Heart left ventricle (tissue), 16 donors: ENCODE measurements around the gene ASIC4. TPM values are rescaled to one million over a fixed set of nuclear protein-coding genes. Genes with fewer than 3 reads are reported as not detected.

Experiments
- ATAC-seq, 4 donors: fragments of 200-7000 bp; cut with Tn5 transposase; one replicate each; pipeline ENCODE4 v1.9.1; 2020 to 2022; ENCODE audit warnings: moderate library complexity in 4 of 4, mild to moderate bottlenecking in 3 of 4, moderate number of reproducible peaks in 1 of 4
- DNase-seq, 5 donors: peaks; one replicate each; pipeline ENCODE4 v3.0.0-alpha.2; 2020
- H3K27ac ChIP-seq, 12 donors: fragments of 200-600 bp; sonication (generic) in 4 of 12; one replicate each; pipeline versions ENCODE4 v1.5.0 to v1.8.0; 2016 to 2022; ENCODE audit warnings: mild to moderate bottlenecking in 2 of 12
- H3K27me3 ChIP-seq, 9 donors: fragments of 200-600 bp; sonication (generic) in 2 of 9; one replicate each; pipeline versions ENCODE4 v1.5.1 to v1.8.0; 2016 to 2022; ENCODE audit warnings: mild to moderate bottlenecking in 3 of 9
- H3K36me3 ChIP-seq, 9 donors: fragments of 200-600 bp; sonication (generic) in 2 of 9; one replicate each; pipeline versions ENCODE4 v1.5.0 to v1.8.0; 2018 to 2022; ENCODE audit warnings: mild to moderate bottlenecking in 2 of 9
- H3K4me1 ChIP-seq, 12 donors: fragments of 200-600 bp; sonication (generic) in 4 of 12; one replicate each; pipeline versions ENCODE4 v1.5.0 to v1.8.0; 2016 to 2022; ENCODE audit warnings: mild to moderate bottlenecking in 3 of 12
- H3K4me3 ChIP-seq, 12 donors: fragments of 200-600 bp; sonication (generic) in 4 of 12; one replicate each; pipeline versions ENCODE4 v1.5.0 to v1.8.0; 2017 to 2022; ENCODE audit warnings: mild to moderate bottlenecking in 9 of 12, moderate library complexity in 4 of 12
- H3K9me3 ChIP-seq, 12 donors: fragments of 200-600 bp; sonication (generic) in 4 of 12; one replicate each; pipeline versions ENCODE4 v1.5.0 to v1.8.0; 2016 to 2022; ENCODE audit warnings: mild to moderate bottlenecking in 1 of 12
- CTCF ChIP-seq, 12 donors: fragments of 200-600 bp; sonication (generic) in 4 of 12; IDR thresholded peaks; one replicate each; pipeline versions ENCODE4 v1.5.0 to v1.8.0; 2018 to 2022; ENCODE audit warnings: antibody characterized with exemption in 12 of 12, mild to moderate bottlenecking in 5 of 12
- POLR2A ChIP-seq, 2 donors: fragments of 450-650 bp; IDR thresholded peaks; one replicate each; pipeline ENCODE4 v1.6.1; 2017; ENCODE audit warnings: antibody characterized with exemption in 2 of 2, mild to moderate bottlenecking in 2 of 2, moderate library complexity in 2 of 2
- WGBS, 4 donors: extraction: QIAGEN DNeasy Blood & Tissue Kit in 2 of 4; methylation state at CpG; one replicate each; pipeline versions ENCODE4 v1.1.5 to v1.1.7; 2013 to 2018; 5-methylcytosine and 5-hydroxymethylcytosine counted together
- intact Hi-C, 10 donors: fragments of 100-400 bp; cut with DNase I; formaldehyde crosslinking; loops; one replicate each; pipeline versions ENCODE4 v1.11.1 to v1.14.2; 2022
- polyA plus RNA-seq, 2 donors: library from polyadenylated mRNA; stranded (reverse); fragments of 200-250 nt; gene quantifications; one replicate each; pipeline ENCODE4 v1.2.3, GENCODE V29; 2013
- total RNA-seq, 9 donors: library from RNA; depleted of rRNA in 2 of 9; stranded (reverse); fragments of >200 nt in 2 of 9; fragmentation: NEBNext Ultra II Directional in 3 of 9; extraction: Animal tissue kit (Norgen Biotek cat#: 25700) in 3 of 9; gene quantifications; one replicate each; pipeline versions ENCODE4 v1.1.0 to v1.2.4, GENCODE V29; 2016 to 2023
- donor health status: ischemic (EF 13 %, LVEDD 7.1; RV severe dilation, severe dysfunction).
- donor health status: healthy with polysubstance abuse.
- donor health status: DM: no; HTN: yes; CAD: no.
- donor health status: DM: no; HTN: no; CAD: no.
- donor health status: ischemic (EF 25% LVEDD 6.9; RV normal size, moderate dysfunction).
- donor health status: ischemic (EF 25% LVEDD 5.7; RV mildly dilated, moderate dysfunction).
- donor health status: healthy.
- donor health status: DM: yes; HTN: yes; CAD: no.
- donor health status: ischemic (EF 35%, LVEDD 5.7; RV mildly dilated, moderate dysfunction).
- donor health status: nonischemic (EF 11% LVEDD 7.7; RV severe dilation, severe dysfunction).
- donor health status: DM: yes; HTN: yes; CAD: no.
- donor health status: PGD.
- donor health status: ischemic (EF 29% LVEDD 5.4; RV normal size, mild dysfunction).
- donor health status: nonischemic (EF 23%, LVEDD 6.1; RV moderate dilation, normal function).

ASIC4 gene
- total and polyA plus RNA-seq, 11 donors = 0.03 to 0.10 (median 0.08) TPM; not detected in 8

GRCh38 chr2:219559156-219559915 lies 45.1 kb downstream of the ASIC4 start:
- H3K4me1 ChIP-seq = peaks cover 0 to 23% (median 7%) of the 10 kb centered on the region in 12 donors
- TF ChIP-seq POLR2A (IDR thresholded peaks at IDR 0.05) = no peak
- no peak for TF ChIP-seq CTCF (IDR thresholded peaks at IDR 0.05)
- WGBS, 4 donors = 74 to 86% (median 81%) methylated on average over 20 of the region's 20 CpGs
- no peaks in the 10 kb centered on the region for H3K9me3 ChIP-seq
- no peak overlapping the region for H3K4me3 ChIP-seq
- no peak overlapping the region for H3K27ac ChIP-seq
- DNase-seq (peak in 2 of 5 donors; percentile 18 to 21), ATAC-seq (no peak)
- H3K27me3 ChIP-seq = peaks cover 0 to 3% (median 0%) of the 10 kb centered on the region in 9 donors
- intact Hi-C loops = loop anchor here in 1 of 10 donors (10.0 kb wide), 1 partner anchor 45 kb away; no protein-coding TSS in a partner anchor
- H3K36me3 ChIP-seq = peaks cover 0 to 62% (median 48%) of the 10 kb centered on the region in 9 donors

- Histone ChIP-seq H3K4me3 (no peak overlapping the region), H3K4me1 (peaks cover 0 to 27% (median 7%) of the 10 kb centered on the region in 12 donors), H3K36me3 (peaks cover 0 to 69% (median 53%) of the 10 kb centered on the region in 9 donors), H3K27me3 (no peaks in the 10 kb centered on the region), H3K9me3 (no peaks in the 10 kb centered on the region), H3K27ac (peak overlapping the region in 1 of 12 donors; percentile 14)
- intact Hi-C loops = loop anchor here in 1 of 10 donors (5.0 to 10.0 kb wide), 2 partner anchors 37 to 75 kb away; partner anchors contain the start of gene STK11IP
- TF ChIP-seq CTCF (IDR thresholded peaks at IDR 0.05) = peak; percentile 54 to 80 (median 70)
- no peak for TF ChIP-seq POLR2A (IDR thresholded peaks at IDR 0.05)
- 19 to 36% (median 33%) methylated on average over 6 to 8 of the region's 8 CpGs for WGBS, 4 donors
- ATAC-seq = peak in 2 of 4 donors; percentile 5 to 23
- DNase-seq = peak in 1 of 5 donors; percentile 17
Observed at GRCh38 chr2:219560037-219560892, 46.0 kb downstream of the ASIC4 start.

GRCh38 chr2:219560893-219561178 lies 46.6 kb downstream of the ASIC4 start:
- peaks cover 0 to 31% (median 7%) of the 10 kb centered on the region in 12 donors for H3K4me1 ChIP-seq
- ATAC-seq = peak in 2 of 4 donors; percentile 1 to 2
- H3K9me3 ChIP-seq = no peaks in the 10 kb centered on the region
- 73 to 90% (median 80%) methylated on average over 3 of the region's 3 CpGs for WGBS, 4 donors
- no peak overlapping the region for H3K4me3 ChIP-seq
- H3K27me3 ChIP-seq = no peaks in the 10 kb centered on the region
- DNase-seq = peak in 1 of 5 donors; percentile 46
- peaks cover 0 to 69% (median 52%) of the 10 kb centered on the region in 9 donors for H3K36me3 ChIP-seq
- TF ChIP-seq CTCF (IDR thresholded peaks at IDR 0.05) (no peak), POLR2A (IDR thresholded peaks at IDR 0.05) (no peak)
- peak overlapping the region in 2 of 12 donors; percentile 24 to 44 for H3K27ac ChIP-seq
- intact Hi-C loops = loop anchor here in 1 of 10 donors (5.0 to 10.0 kb wide), 2 partner anchors 36 to 74 kb away; partner anchors contain the start of gene STK11IP
